ENCODE results near the gene GAPDH.
A peak's percentile ranks its signal among the peaks of the same experiment; 100 is the strongest.

GAPDH gene

GRCh38 chr12:6534945-6535696 is 804 bp downstream of the GAPDH start (continued):
- TF ChIP-seq CTCF (tag by site-specific recombination; IDR thresholded peaks at IDR 0.05) (peak; percentile 41), BCL6B (tag by site-specific recombination; IDR thresholded peaks at IDR 0.05) (no peak), ZNF169 (tag by site-specific recombination; IDR thresholded peaks at IDR 0.05) (no peak), SP3 (tag by site-specific recombination; IDR thresholded peaks at IDR 0.05) (0 out of 2 replicates have a peak, but pooled peaks have one; percentile 11), ZNF335 (tag by site-specific recombination; conservative IDR thresholded peaks at IDR 0.05) (peak; percentile 90), PATZ1 (tag by site-specific recombination; IDR thresholded peaks at IDR 0.05) (peak; percentile 63; the same call in 1 of the 2 replicates), REPIN1 (tag by site-specific recombination; IDR thresholded peaks at IDR 0.05; ENCODE audit: low read depth) (no peak), ZNF426 (tag by site-specific recombination; IDR thresholded peaks at IDR 0.05) (no peak), SALL2 (tag by site-specific recombination; IDR thresholded peaks at IDR 0.05; ENCODE audit: borderline replicate concordance) (no peak), ZSCAN16 (tag by site-specific recombination; IDR thresholded peaks at IDR 0.05) (0 out of 2 replicates have a peak, but pooled peaks have one; percentile 46), ZNF664 (tag by site-specific recombination; IDR thresholded peaks at IDR 0.05) (no peak), BCL11A (tag by site-specific recombination; IDR thresholded peaks at IDR 0.05; ENCODE audit: low read depth) (peak; percentile 26; the same call in 1 of the 2 replicates), ZBTB1 (tag by site-specific recombination; IDR thresholded peaks at IDR 0.05) (no peak), KLF16 (tag by site-specific recombination; IDR thresholded peaks at IDR 0.05) (no peak; the same call in 1 of the 2 replicates), ZFP37 (tag by site-specific recombination; IDR thresholded peaks at IDR 0.05) (peak; percentile 32; the same call in 1 of the 2 replicates), ZNF114 (tag by site-specific recombination; IDR thresholded peaks at IDR 0.05) (no peak), ZNF280D (tag by site-specific recombination; IDR thresholded peaks at IDR 0.05) (no peak), ZNF843 (tag by site-specific recombination; IDR thresholded peaks at IDR 0.05) (peak; percentile 16; the same call in 1 of the 2 replicates), ZBTB17 (tag by site-specific recombination; IDR thresholded peaks at IDR 0.05) (peak; percentile 68), ZNF514 (tag by site-specific recombination; IDR thresholded peaks at IDR 0.05) (no peak), ZNF488 (tag by site-specific recombination; IDR thresholded peaks at IDR 0.05) (no peak)
